T-helper 17 cell (primary cell): ENCODE measurements around the gene LEFTY2. TPM values are rescaled to one million over a fixed set of nuclear protein-coding genes. Genes with fewer than 3 reads are reported as not detected.
"Not testable (repeated sequence)": the region's sequence is repeated elsewhere in the genome, so short reads cannot be mapped to it uniquely, and the experiment has no call there.

Source experiments
- ATAC-seq: fragments of 150-1000 bp; cut with Tn5 transposase; 2 replicates; pipeline ENCODE4 v1.10.0; 2021; ENCODE audit warnings: mild to moderate bottlenecking, moderate library complexity
- DNase-seq, 3 donors: peaks; one replicate each; pipeline versions ENCODE4 v3.0.0 to v3.0.0-alpha.2; 2020 to 2021
- H3K9me3 ChIP-seq: one replicate; pipeline ENCODE4 v1.7.0; 2013; ENCODE audit warnings: low read length, mild to moderate bottlenecking; ENCODE audit not compliant: control insufficient read depth, poor library complexity, severe bottlenecking
- H3K27ac Mint-ChIP-seq: one replicate; pipeline ENCODE4 v1.8.0; 2022; ENCODE audit warnings: mild to moderate bottlenecking, moderate library complexity, mixed read lengths
- H3K27me3 Mint-ChIP-seq: one replicate; pipeline ENCODE4 v1.8.0; 2022; ENCODE audit warnings: mixed read lengths
- H3K36me3 Mint-ChIP-seq: one replicate; pipeline ENCODE4 v1.8.0; 2022; ENCODE audit warnings: low read depth, mixed read lengths
- H3K4me1 Mint-ChIP-seq: one replicate; pipeline ENCODE4 v1.8.0; 2022; ENCODE audit warnings: mild to moderate bottlenecking, mixed read lengths
- H3K4me3 Mint-ChIP-seq: one replicate; pipeline ENCODE4 v1.8.0; 2022; ENCODE audit warnings: mild to moderate bottlenecking, moderate library complexity, mixed read lengths
- total RNA-seq, 4 donors: library from RNA in 2 of 4; stranded (reverse) in 2 of 4; gene quantifications; one replicate each; pipeline ENCODE4 v1.2.3 and lab custom pipeline; 2022 to 2026

LEFTY2 gene
- total RNA-seq, 2 donors from 2014 or later: not detected

- Mint-ChIP-seq H3K27me3 (peaks cover 26% of the 10 kb centered on the region), H3K4me1 (peaks cover 9% of the 10 kb centered on the region), H3K27ac (no peak overlapping the region), H3K4me3 (peak overlapping the region; percentile 36), H3K36me3 (no peaks in the 10 kb centered on the region)
- no peaks in the 10 kb centered on the region for H3K9me3 ChIP-seq
- DNase-seq (no peak), ATAC-seq (peak; percentile 59)
These were observed 3.9 kb upstream of the LEFTY2 start for GRCh38 chr1:225944951-225945350.

DNA sequence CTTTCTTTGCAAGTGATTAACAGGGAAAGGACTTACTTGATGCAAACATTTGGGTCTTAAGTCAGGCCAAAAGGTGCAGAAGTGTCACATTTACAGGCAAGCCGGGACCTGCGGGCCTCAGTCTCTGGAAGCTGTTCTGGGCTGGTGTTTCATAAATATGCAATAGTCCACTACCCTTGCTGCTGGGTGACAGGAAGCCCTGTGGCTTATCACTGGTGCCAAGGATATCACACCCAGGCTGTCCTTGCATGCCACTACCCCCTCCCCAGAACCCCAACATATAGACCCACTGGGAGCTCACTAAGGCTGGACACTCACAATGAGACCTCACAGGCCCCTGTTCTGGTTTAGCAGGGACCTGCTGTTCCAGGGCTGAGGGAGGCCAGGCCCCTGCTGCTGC is 3.4 kb upstream of the LEFTY2 start:
- H3K27ac Mint-ChIP-seq: no peak overlapping the region
- H3K4me3 Mint-ChIP-seq: no peak overlapping the region
- ATAC-seq: no peak
- no peaks in the 10 kb centered on the region for H3K36me3 Mint-ChIP-seq
- DNase-seq: no peak
- peaks cover 9% of the 10 kb centered on the region for H3K4me1 Mint-ChIP-seq
- no peaks in the 10 kb centered on the region for H3K9me3 ChIP-seq
- H3K27me3 Mint-ChIP-seq: peaks cover 23% of the 10 kb centered on the region

GRCh38 chr1:225943582-225943981 is 2.6 kb upstream of the LEFTY2 start:
- Mint-ChIP-seq H3K36me3 (no peaks in the 10 kb centered on the region), H3K27ac (no peak overlapping the region), H3K4me1 (peaks cover 9% of the 10 kb centered on the region), H3K4me3 (no peak overlapping the region), H3K27me3 (peaks cover 15% of the 10 kb centered on the region)
- H3K9me3 ChIP-seq: no peaks in the 10 kb centered on the region
- DNase-seq (no peak), ATAC-seq (no peak)

GRCh38 chr1:225942574-225942973 is 1.6 kb upstream of the LEFTY2 start:
- H3K4me3 Mint-ChIP-seq: no peak overlapping the region
- no peak overlapping the region for H3K27ac Mint-ChIP-seq
- DNase-seq (no peak), ATAC-seq (no peak)
- H3K4me1 Mint-ChIP-seq: peaks cover 9% of the 10 kb centered on the region
- peaks cover 8% of the 10 kb centered on the region for H3K27me3 Mint-ChIP-seq
- no peaks in the 10 kb centered on the region for H3K9me3 ChIP-seq
- no peaks in the 10 kb centered on the region for H3K36me3 Mint-ChIP-seq

GRCh38 chr1:225941942-225942222 is 862 bp upstream of the LEFTY2 start:
- Mint-ChIP-seq H3K4me1 (peaks cover 11% of the 10 kb centered on the region), H3K27me3 (peaks cover 4% of the 10 kb centered on the region), H3K4me3 (no peak overlapping the region), H3K36me3 (peaks cover 2% of the 10 kb centered on the region), H3K27ac (no peak overlapping the region)
- no peaks in the 10 kb centered on the region for H3K9me3 ChIP-seq
- ATAC-seq (no peak), DNase-seq (no peak)

- Mint-ChIP-seq H3K4me1 (peaks cover 11% of the 10 kb centered on the region), H3K27me3 (peaks cover 4% of the 10 kb centered on the region), H3K36me3 (peaks cover 3% of the 10 kb centered on the region), H3K4me3 (no peak overlapping the region), H3K27ac (no peak overlapping the region)
- ATAC-seq: no peak
- H3K9me3 ChIP-seq: no peaks in the 10 kb centered on the region
- DNase-seq: no peak
These were observed 452 bp downstream of the LEFTY2 start for GRCh38 chr1:225940385-225941151.

GRCh38 chr1:225939939-225940310 is 1.1 kb downstream of the LEFTY2 start:
- not testable (repeated sequence) for H3K27me3 Mint-ChIP-seq, H3K9me3 ChIP-seq, ATAC-seq, DNase-seq, H3K4me3 Mint-ChIP-seq, H3K27ac Mint-ChIP-seq, H3K4me1 Mint-ChIP-seq, H3K36me3 Mint-ChIP-seq

GRCh38 chr1:225939097-225939938 is 1.7 kb downstream of the LEFTY2 start:
- H3K4me1 Mint-ChIP-seq, H3K27ac Mint-ChIP-seq, H3K36me3 Mint-ChIP-seq, ATAC-seq, H3K9me3 ChIP-seq, H3K4me3 Mint-ChIP-seq, H3K27me3 Mint-ChIP-seq, DNase-seq: not testable (repeated sequence)

DNA sequence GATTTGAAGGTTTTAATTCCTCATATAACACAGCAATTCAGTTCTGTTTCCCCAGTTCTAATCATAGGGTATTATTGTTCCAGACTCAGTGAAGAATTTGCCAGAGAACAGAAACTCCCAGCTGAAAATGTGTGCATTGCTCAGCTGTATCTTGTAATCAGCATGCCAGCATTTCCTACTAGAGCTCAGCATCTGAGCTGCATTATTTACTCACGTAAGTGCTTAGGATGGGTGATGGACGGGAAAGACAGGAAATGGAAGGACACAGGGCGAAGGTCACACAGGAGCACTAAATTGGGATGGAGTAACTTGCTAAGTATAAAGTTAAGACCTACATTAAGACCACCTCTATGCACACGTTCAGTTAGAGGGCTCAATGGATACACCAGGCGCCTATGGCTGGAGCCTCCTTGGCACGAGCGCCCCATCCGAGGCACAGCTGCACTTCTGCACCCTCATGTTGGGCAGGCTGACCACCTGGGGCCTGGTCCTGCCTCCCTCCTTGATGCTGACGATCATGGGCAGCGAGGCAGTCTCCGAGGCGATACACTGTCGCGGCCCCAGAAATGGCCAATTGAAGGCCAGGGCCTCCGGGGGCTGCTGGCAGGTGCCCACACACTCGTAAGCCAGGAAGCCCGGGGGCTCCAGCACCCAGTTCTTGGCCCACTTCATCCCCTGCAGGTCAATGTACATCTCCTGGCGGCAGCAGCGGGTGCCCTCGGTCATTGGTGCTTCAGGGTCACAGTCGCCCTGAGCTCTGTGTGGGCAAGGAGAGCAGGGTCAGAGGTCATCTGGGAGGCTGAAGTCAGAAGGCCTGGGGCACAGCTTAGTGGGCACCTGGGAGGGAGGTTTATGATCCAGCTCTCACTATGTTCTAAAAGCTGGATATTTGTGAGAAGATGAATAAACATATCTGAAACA is 3.7 kb downstream of the LEFTY2 start:
- Mint-ChIP-seq H3K4me3 (no peak overlapping the region), H3K27ac (no peak overlapping the region), H3K36me3 (peaks cover 3% of the 10 kb centered on the region), H3K27me3 (peaks cover 4% of the 10 kb centered on the region), H3K4me1 (peaks cover 3% of the 10 kb centered on the region)
- ATAC-seq (no peak), DNase-seq (no peak)
- no peaks in the 10 kb centered on the region for H3K9me3 ChIP-seq

- ATAC-seq (no peak), DNase-seq (no peak)
- H3K4me1 Mint-ChIP-seq: peaks cover 3% of the 10 kb centered on the region
- H3K9me3 ChIP-seq: no peaks in the 10 kb centered on the region
- peaks cover 3% of the 10 kb centered on the region for H3K36me3 Mint-ChIP-seq
- no peak overlapping the region for H3K27ac Mint-ChIP-seq
- peaks cover 4% of the 10 kb centered on the region for H3K27me3 Mint-ChIP-seq
- no peak overlapping the region for H3K4me3 Mint-ChIP-seq
These were observed 4.5 kb downstream of the LEFTY2 start for GRCh38 chr1:225936523-225936922.

DNA sequence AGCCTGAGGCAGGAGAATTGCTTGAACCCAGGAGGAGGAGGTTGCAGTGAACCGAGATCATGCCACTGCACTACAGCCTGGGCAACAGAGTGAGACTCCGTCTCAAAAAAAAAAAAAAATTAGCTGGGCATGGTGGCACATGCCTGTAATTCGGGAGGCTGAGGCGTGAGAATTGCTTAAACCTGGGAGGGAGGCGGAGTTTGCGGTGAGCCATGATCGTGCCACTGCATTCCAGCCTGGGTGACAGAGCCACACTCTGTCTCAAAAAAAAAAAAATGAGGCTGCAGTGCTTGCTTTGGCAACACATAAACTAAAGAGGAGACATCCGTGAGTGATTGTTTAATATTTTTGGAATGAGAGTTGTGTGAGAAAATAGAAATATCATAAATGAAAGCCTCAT is 4.9 kb downstream of the LEFTY2 start:
- not testable (repeated sequence) for ATAC-seq, H3K4me3 Mint-ChIP-seq, H3K27me3 Mint-ChIP-seq, H3K9me3 ChIP-seq, H3K4me1 Mint-ChIP-seq, DNase-seq, H3K36me3 Mint-ChIP-seq, H3K27ac Mint-ChIP-seq

DNA sequence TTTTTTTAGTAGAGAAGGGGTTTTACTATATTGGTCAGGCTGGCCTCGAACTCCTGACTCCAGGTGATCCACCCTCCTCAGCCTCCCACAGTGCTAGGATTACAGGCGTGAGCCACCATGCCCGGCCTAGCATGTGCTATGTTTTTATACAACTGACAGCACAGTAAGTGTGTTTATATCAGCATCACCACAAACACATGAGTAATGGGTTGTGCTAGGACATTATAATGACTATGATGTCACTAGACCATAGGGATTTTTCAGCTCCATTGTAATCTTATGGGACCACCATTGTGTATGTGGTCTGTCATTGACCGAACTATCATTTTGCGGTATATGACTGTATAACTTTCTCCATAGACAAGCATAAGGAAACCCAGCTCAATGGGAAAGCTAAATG is 6.3 kb downstream of the LEFTY2 start:
- Mint-ChIP-seq H3K4me1 (peaks cover 3% of the 10 kb centered on the region), H3K4me3 (no peak overlapping the region), H3K27me3 (no peaks in the 10 kb centered on the region), H3K27ac (no peak overlapping the region), H3K36me3 (peaks cover 3% of the 10 kb centered on the region)
- ATAC-seq: no peak
- no peak for DNase-seq
- H3K9me3 ChIP-seq: no peaks in the 10 kb centered on the region

DNA sequence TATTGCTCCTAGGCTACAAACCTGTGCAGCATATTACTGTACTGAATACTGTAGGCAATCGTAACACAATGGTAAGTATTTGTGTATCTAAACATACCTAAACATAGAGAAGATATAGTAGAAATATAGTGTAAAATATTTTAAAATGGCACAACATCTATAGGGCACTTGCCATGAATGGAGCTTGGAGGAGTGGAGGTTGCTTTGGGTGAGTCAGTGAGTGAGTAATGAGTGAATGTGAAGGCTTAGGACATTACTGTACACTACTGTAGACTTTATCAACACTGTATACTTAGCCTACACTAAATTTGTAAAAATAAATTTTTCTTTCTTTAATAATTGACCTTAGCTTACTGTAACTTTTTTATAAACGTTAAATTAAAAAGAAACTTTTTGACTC is 7.9 kb downstream of the LEFTY2 start:
- no peak for ATAC-seq
- peaks cover 6% of the 10 kb centered on the region for H3K4me1 Mint-ChIP-seq

More for the DNA sequence above, 7.9 kb downstream of the LEFTY2 start:
- H3K9me3 ChIP-seq: no peaks in the 10 kb centered on the region
- Mint-ChIP-seq H3K4me3 (no peak overlapping the region), H3K27me3 (no peaks in the 10 kb centered on the region), H3K27ac (no peak overlapping the region), H3K36me3 (peaks cover 3% of the 10 kb centered on the region)
- no peak for DNase-seq
